Kidney epithelial cell (primary cell): ENCODE measurements around the gene ZNF785. TPM values are rescaled to one million over a fixed set of nuclear protein-coding genes. Genes with fewer than 3 reads are reported as not detected.
A peak's percentile ranks its signal among the peaks of the same experiment; 100 is the strongest.

Experiments
- DNase-seq: peaks from one replicate; pipeline ENCODE4 v3.0.0-alpha.2; 2010; ENCODE audit warnings: low read depth
- H3K27me3 ChIP-seq: 2 replicates; pipeline ENCODE4 v1.6.0; 2011; ENCODE audit warnings: low read length; ENCODE audit not compliant: control insufficient read depth, insufficient read depth
- H3K36me3 ChIP-seq: 2 replicates; pipeline ENCODE4 v1.5.1; 2011; ENCODE audit warnings: low read length; ENCODE audit not compliant: control insufficient read depth, insufficient read depth
- H3K4me3 ChIP-seq: 2 replicates; pipeline ENCODE4 v1.5.1; 2011; ENCODE audit warnings: low read depth, mild to moderate bottlenecking, control low read depth, low read length
- total RNA-seq: library from RNA; depleted of rRNA; stranded (reverse); fragments of >200 nt; gene quantifications from 2 replicates; pipeline ENCODE4 v1.2.3, GENCODE V29; 2015
- TF ChIP-seq, protein P1 (sequence below): IDR thresholded peaks from 2 replicates; pipeline ENCODE4 v1.5.1; 2011; ENCODE audit warnings: mild to moderate bottlenecking, moderate library complexity, low read length, control low read depth, inconsistent platforms; ENCODE audit not compliant: insufficient read depth, poor library complexity, severe bottlenecking

The ZNF785 gene
- total RNA-seq, 1 donor from 2014 or later = 8.8 TPM

DNA sequence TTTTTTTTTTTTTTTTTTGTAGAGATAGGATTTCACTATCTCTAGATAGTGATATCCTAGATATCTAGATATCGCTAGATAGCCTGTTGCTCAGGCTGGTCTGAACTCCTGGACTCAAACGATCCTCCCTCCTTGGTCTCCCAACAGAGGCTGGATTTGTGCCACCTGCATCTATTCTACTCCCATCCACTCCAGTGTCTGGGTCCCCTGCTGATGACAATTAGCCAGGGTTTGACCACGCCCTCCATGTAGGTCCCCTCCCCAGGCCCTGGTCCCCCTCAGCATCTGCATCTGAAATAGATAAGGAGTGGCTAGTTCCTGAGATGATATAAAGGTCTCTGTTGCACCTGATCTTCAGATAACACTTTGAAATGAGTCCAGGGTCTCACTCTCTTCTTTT is 16.2 kb downstream of the ZNF785 start:
- Histone ChIP-seq H3K4me3 (no peak overlapping the region), H3K36me3 (no peaks in the 10 kb centered on the region), H3K27me3 (no peaks in the 10 kb centered on the region)
- TF ChIP-seq, protein P1, sequence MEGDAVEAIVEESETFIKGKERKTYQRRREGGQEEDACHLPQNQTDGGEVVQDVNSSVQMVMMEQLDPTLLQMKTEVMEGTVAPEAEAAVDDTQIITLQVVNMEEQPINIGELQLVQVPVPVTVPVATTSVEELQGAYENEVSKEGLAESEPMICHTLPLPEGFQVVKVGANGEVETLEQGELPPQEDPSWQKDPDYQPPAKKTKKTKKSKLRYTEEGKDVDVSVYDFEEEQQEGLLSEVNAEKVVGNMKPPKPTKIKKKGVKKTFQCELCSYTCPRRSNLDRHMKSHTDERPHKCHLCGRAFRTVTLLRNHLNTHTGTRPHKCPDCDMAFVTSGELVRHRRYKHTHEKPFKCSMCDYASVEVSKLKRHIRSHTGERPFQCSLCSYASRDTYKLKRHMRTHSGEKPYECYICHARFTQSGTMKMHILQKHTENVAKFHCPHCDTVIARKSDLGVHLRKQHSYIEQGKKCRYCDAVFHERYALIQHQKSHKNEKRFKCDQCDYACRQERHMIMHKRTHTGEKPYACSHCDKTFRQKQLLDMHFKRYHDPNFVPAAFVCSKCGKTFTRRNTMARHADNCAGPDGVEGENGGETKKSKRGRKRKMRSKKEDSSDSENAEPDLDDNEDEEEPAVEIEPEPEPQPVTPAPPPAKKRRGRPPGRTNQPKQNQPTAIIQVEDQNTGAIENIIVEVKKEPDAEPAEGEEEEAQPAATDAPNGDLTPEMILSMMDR = no peak
- DNase-seq = no peak

DNA sequence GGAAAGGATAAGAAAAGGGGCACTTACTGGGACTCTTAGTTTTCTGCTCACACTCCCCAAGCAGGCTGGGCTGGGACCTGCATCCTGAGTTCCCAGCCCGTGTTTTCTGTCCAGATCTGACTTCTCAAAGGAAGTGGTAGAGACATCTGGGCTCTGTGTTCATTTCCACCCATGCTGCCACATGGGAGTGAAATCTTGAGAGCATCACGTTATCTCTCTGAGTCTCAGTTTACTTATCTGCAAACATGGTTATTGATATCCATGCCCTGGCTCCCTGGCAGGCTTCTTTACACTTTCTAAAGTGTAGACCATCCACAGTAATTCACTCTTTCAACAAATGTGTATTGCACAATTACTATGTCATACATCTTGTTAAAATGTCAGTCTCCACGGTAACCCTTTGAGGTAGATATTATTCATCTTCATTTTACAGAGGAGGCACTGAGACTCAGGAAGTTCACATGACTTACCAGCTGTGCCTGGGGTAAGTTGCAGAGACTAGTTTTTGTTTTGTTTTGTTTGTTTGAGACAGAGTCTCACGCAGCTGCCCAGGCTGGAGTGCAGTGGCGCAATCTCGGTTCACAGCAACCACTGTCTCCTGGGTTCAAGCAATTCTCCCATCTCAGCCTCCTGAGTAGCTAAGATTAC is 17.4 kb downstream of the ZNF785 start:
- Histone ChIP-seq H3K36me3 (no peaks in the 10 kb centered on the region), H3K4me3 (no peak overlapping the region), H3K27me3 (no peaks in the 10 kb centered on the region)
- peak; percentile 34 for DNase-seq
- TF ChIP-seq, protein P1 = no peak

DNA sequence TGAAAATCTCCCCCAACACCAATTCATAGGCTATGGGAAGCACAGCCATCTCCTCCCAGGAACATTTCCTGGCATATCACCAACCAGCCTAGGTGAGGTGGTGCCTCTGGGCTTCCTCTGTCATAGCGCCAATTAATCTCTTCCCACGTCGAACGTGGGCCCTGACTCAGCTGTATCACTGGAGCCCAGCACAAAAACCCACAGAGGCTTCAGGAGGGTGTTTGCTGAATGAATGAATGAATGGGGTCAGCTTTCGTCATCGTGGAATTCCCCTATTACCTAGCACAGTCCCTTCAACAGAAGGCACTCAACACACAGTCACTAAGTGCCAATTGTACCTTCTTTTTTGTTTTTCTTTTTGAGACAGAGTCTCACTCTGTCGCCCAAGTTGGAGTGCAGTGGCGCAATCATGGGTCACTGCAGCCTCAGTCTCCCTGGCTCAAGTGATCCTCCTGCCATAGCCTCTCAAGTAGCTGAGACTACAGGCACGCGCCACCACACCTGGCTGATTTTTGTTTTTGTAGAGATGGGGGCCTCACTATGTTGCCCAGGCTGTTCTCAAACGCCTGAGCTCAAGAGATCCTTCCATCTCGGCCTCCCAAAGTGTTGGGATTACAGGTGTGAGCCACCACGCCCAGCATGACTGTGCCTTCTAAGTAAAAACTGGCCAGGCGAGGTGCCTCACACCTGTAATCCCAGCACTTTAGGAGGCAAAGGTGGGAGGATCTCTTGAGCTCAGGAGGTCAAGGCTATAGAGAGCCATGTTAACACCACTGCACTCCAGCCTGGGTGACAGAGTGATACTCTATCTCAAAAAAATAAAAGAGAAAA is 18.1 kb downstream of the ZNF785 start:
- H3K36me3 ChIP-seq = no peaks in the 10 kb centered on the region
- DNase-seq = no peak
- no peaks in the 10 kb centered on the region for H3K27me3 ChIP-seq
- H3K4me3 ChIP-seq = no peak overlapping the region
- TF ChIP-seq, protein P1 = no peak

DNA sequence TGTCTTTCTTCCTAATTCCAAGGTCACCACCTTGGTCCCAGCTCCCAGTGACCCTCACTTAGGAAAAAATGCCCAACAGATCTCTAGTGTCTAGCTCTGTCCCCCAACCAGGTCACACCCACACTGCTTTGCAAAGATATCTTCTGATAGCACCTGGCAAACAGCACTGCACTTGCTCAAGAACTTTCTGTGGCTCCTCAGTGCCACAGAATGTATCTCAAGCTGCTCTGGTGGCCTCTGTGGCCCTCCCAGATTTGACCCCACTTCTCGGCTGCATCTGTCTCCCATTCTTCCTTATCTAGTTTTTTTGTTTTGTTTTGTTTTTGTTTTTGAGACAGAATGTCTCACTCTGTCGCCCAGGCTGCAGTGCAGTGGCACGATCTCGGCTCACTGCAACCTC is 19.0 kb downstream of the ZNF785 start:
- Histone ChIP-seq H3K4me3 (no peak overlapping the region), H3K36me3 (no peaks in the 10 kb centered on the region), H3K27me3 (no peaks in the 10 kb centered on the region)
- no peak for DNase-seq
- TF ChIP-seq, protein P1 = no peak

DNA sequence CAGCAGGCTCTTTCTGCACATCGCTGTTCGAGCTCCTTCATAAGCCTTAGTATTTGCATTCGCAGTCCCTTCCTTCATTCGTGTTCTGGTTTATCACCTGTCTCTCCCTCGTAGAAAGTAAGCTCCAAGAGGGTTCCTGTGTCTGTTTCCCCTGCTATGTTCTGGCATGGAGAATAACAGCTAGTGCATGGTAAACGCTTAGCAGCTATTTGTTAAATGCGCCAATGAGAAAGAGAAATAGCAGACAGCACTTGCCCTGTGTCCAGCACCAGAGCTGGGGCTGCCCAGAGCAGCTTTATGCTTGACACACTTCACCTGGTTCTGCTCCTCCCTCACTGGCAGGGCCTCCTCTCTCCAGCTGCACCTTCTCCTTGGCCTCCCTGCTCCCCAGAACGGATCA is 19.5 kb downstream of the ZNF785 start:
- DNase-seq = no peak
- H3K4me3 ChIP-seq = no peak overlapping the region
- no peaks in the 10 kb centered on the region for H3K36me3 ChIP-seq
- TF ChIP-seq, protein P1 = no peak
- no peaks in the 10 kb centered on the region for H3K27me3 ChIP-seq
